ENCODE results near the gene CNTNAP2. TPM values are rescaled to one million over a fixed set of nuclear protein-coding genes. Genes with fewer than 3 reads are reported as not detected.

CNTNAP2 gene
- total and polyA plus RNA-seq, 9 of the 15 experiments (the other 6 are each of a cell fraction or from before 2014, with no cell fraction given), result 0.04 to 0.62 (median 0.09) TPM; not detected in 4

- in situ Hi-C loops (cut with MboI), result no loop called here
- no peak overlapping the region for H3K27ac ChIP-seq (ENCODE audit: extremely low read depth, low read depth, low read length)
- no peak for ATAC-seq
- H3K9me1 ChIP-seq (ENCODE audit: control insufficient read depth, insufficient read depth, low read length), result no peaks in the 10 kb centered on the region
- no peak overlapping the region for H3K9ac ChIP-seq (ENCODE audit: insufficient read depth in 1 of 2, low read depth in 2 of 2, low read length in 2 of 2)
- H4K20me1 ChIP-seq (replicated peaks; ENCODE audit: control insufficient read depth, insufficient read depth, low read length), result no peaks in the 10 kb centered on the region
- no peak overlapping the region for H2AFZ ChIP-seq (ENCODE audit: low read depth, low read length)
- DNase-seq (ENCODE audit: extremely low read depth in 1 of 4, low spot score in 3 of 4), result no peak
- H3K9me3 ChIP-seq (replicated peaks; ENCODE audit: control insufficient read depth, insufficient read depth, low read depth, low read length), result no peaks in the 10 kb centered on the region
- H3K79me2 ChIP-seq (ENCODE audit: control insufficient read depth, insufficient read depth, low read length), result no peaks in the 10 kb centered on the region
- no peak overlapping the region for H3K4me3 ChIP-seq
- ChIA-PET CTCF (ENCODE audit: low intra/inter-chr PET ratio) (no interaction called here), POLR2A (no interaction called here)
- no peaks in the 10 kb centered on the region for H3K4me1 ChIP-seq (replicated peaks in 1 of 2; ENCODE audit: control insufficient read depth in 2 of 2, insufficient read depth in 2 of 2, low read length in 2 of 2)
- intact Hi-C loops (cut with micrococcal nuclease), result no loop called here
- no peak for FAIRE-seq
- H3K36me3 ChIP-seq (ENCODE audit: control insufficient read depth, insufficient read depth, low read length), result no peaks in the 10 kb centered on the region
- BruUV-seq (replicated peaks), result no TSS peak
- H3K27me3 ChIP-seq (ENCODE audit: control insufficient read depth in 2 of 2, insufficient read depth in 2 of 2, low read length in 2 of 2), result no peaks in the 10 kb centered on the region; a peak in 1 of 5 replicates
- H3K4me2 ChIP-seq (ENCODE audit: insufficient read depth, low read length), result no peak overlapping the region
- 1% methylated on average over 5 of the region's 5 CpGs for WGBS (ENCODE audit: insufficient coverage, low coverage, missing lambda C conversion rate)
- TF ChIP-seq ARID2 (IDR thresholded peaks at IDR 0.05) (no peak), SETDB1 (IDR thresholded peaks at IDR 0.05; ENCODE audit: low read length) (no peak), THAP12 (CRISPR knock-in tag; IDR thresholded peaks at IDR 0.05) (no peak)
Observed at GRCh38 chr7:148118371-148118770, 2001.8 kb downstream of the CNTNAP2 start.

GRCh38 chr7:148121401-148121800 is 2004.8 kb downstream of the CNTNAP2 start:
- ChIA-PET CTCF (ENCODE audit: low intra/inter-chr PET ratio) (no interaction called here), POLR2A (no interaction called here)
- no peak for TF ChIP-seq SETDB1 (IDR thresholded peaks at IDR 0.05; ENCODE audit: low read length)
- no peak for TF ChIP-seq SAFB2 (IDR thresholded peaks at IDR 0.05; ENCODE audit: borderline replicate concordance, low read depth, low read length, severe bottlenecking)
- TF ChIP-seq ZBTB9 (CRISPR knock-in tag; IDR thresholded peaks at IDR 0.05), result no peak
- TF ChIP-seq KAT7 (CRISPR knock-in tag; IDR thresholded peaks at IDR 0.05; ENCODE audit: borderline replicate concordance), result no peak
- TF ChIP-seq CREB3L1 (IDR thresholded peaks at IDR 0.05; ENCODE audit: borderline replicate concordance, low read depth), result no peak
- no peak for TF ChIP-seq ATF7 (IDR thresholded peaks at IDR 0.05)
- TF ChIP-seq NRF1 (conservative IDR thresholded peaks at IDR 0.05 in 1 of 2, IDR thresholded peaks at IDR 0.05 in 1 of 2), result no peak
- TF ChIP-seq MCM3 (IDR thresholded peaks at IDR 0.05), result no peak
- TF ChIP-seq TEAD2 (tag; IDR thresholded peaks at IDR 0.05), result no peak
- H3K27me3 ChIP-seq (ENCODE audit: control insufficient read depth in 2 of 2, insufficient read depth in 2 of 2, low read length in 2 of 2), result no peaks in the 10 kb centered on the region; a peak in 1 of 5 replicates
- H3K36me3 ChIP-seq (ENCODE audit: control insufficient read depth, insufficient read depth, low read length), result no peaks in the 10 kb centered on the region
- no peak overlapping the region for H3K27ac ChIP-seq (ENCODE audit: extremely low read depth, low read depth, low read length)
- H3K4me1 ChIP-seq (replicated peaks in 1 of 2; ENCODE audit: control insufficient read depth in 2 of 2, insufficient read depth in 2 of 2, low read length in 2 of 2), result no peaks in the 10 kb centered on the region
- DNase-seq (ENCODE audit: extremely low read depth in 1 of 4, low spot score in 3 of 4) (no peak), FAIRE-seq (no peak), ATAC-seq (no peak)
- no TSS peak for BruUV-seq (replicated peaks)
- H3K79me2 ChIP-seq (ENCODE audit: control insufficient read depth, insufficient read depth, low read length), result no peaks in the 10 kb centered on the region
- no peaks in the 10 kb centered on the region for H3K9me1 ChIP-seq (ENCODE audit: control insufficient read depth, insufficient read depth, low read length)
- no peaks in the 10 kb centered on the region for H4K20me1 ChIP-seq (replicated peaks; ENCODE audit: control insufficient read depth, insufficient read depth, low read length)
- intact Hi-C loops (cut with micrococcal nuclease), result no loop called here
- H3K9ac ChIP-seq (ENCODE audit: insufficient read depth in 1 of 2, low read depth in 2 of 2, low read length in 2 of 2), result no peak overlapping the region
- 1% methylated on average over 4 of the region's 4 CpGs for WGBS (ENCODE audit: insufficient coverage, low coverage, missing lambda C conversion rate)
- in situ Hi-C loops (cut with MboI), result no loop called here
- no peaks in the 10 kb centered on the region for H3K9me3 ChIP-seq (replicated peaks; ENCODE audit: control insufficient read depth, insufficient read depth, low read depth, low read length)
- H2AFZ ChIP-seq (ENCODE audit: low read depth, low read length), result no peak overlapping the region
- no peak overlapping the region for H3K4me2 ChIP-seq (ENCODE audit: insufficient read depth, low read length)
- no peak overlapping the region for H3K4me3 ChIP-seq
